K562 treated with DMSO at 1 percent for 12 hours (cell line): ENCODE measurements around the gene RAP2B. TPM values are rescaled to one million over a fixed set of nuclear protein-coding genes. Genes with fewer than 3 reads are reported as not detected.

ENCODE experiments used
- total RNA-seq: library from RNA; unstranded; fragments of 300-600 nt; gene quantifications from 2 replicates; pipeline ENCODE4 v1.2.3, GENCODE V29; 2022; ENCODE audit not compliant: insufficient read depth

RAP2B gene
- 6.9 and 10.1 TPM in 2 replicates for total RNA-seq

GRCh38 chr3:153161714-153162512, at the start of gene RAP2B:
Gene RAP2B, plus strand, starts transcription at chr3:153162226. Its CDS starts 468 bp downstream, at chr3:153162694.

